DOHH2 (cell line): ENCODE results near the gene SBK2.

Experiments used
- H3F3A ChIP-seq: fragments of 200-600 bp; sonication (generic), shearing (Covaris generic); 2 replicates; pipeline ENCODE4 v1.6.0; 2016; ENCODE audit warnings: antibody characterized with exemption, mild to moderate bottlenecking; ENCODE audit not compliant: control insufficient read depth, insufficient read depth
- H3K27ac ChIP-seq: fragments of 200-600 bp; sonication (generic); 2 replicates; pipeline ENCODE4 v1.5.1; 2014; ENCODE audit warnings: low read depth, mild to moderate bottlenecking, low read length, moderate library complexity
- H3K27me3 ChIP-seq: fragments of 200-600 bp; sonication (generic); 2 replicates; pipeline ENCODE4 v1.6.1; 2014; ENCODE audit warnings: mild to moderate bottlenecking, low read length, mixed read lengths; ENCODE audit not compliant: control insufficient read depth
- H3K36me3 ChIP-seq: fragments of 200-600 bp; sonication (generic); 2 replicates; pipeline ENCODE4 v1.6.1; 2014; ENCODE audit warnings: mild to moderate bottlenecking, low read length, moderate library complexity, mixed read lengths; ENCODE audit not compliant: control insufficient read depth
- H3K4me1 ChIP-seq: fragments of 200-600 bp; sonication (generic); 2 replicates; pipeline ENCODE4 v1.6.1; 2014; ENCODE audit warnings: mild to moderate bottlenecking, low read length, mixed read lengths; ENCODE audit not compliant: control insufficient read depth
- H3K4me2 ChIP-seq: fragments of 200-600 bp; sonication (generic); 2 replicates; pipeline ENCODE4 v1.6.0; 2014; ENCODE audit warnings: mild to moderate bottlenecking, low read length, moderate library complexity
- H3K4me3 ChIP-seq: fragments of 200-600 bp; sonication (generic); 2 replicates; pipeline ENCODE4 v1.5.1; 2014; ENCODE audit warnings: mild to moderate bottlenecking, low read length, mixed read lengths
- H3K79me2 ChIP-seq: fragments of 200-600 bp; sonication (generic); 2 replicates; pipeline ENCODE4 v1.6.1; 2014; ENCODE audit warnings: mild to moderate bottlenecking, low read length, mixed read lengths; ENCODE audit not compliant: control insufficient read depth
- H3K9me2 ChIP-seq: fragments of 200-600 bp; sonication (generic); replicated peaks from 2 replicates; pipeline ENCODE4 v1.6.1; 2014; ENCODE audit warnings: mild to moderate bottlenecking, low read length, mixed read lengths; ENCODE audit not compliant: control insufficient read depth
- H3K9me3 ChIP-seq: fragments of 200-600 bp; sonication (generic); 2 replicates; pipeline ENCODE4 v1.6.1; 2014; ENCODE audit warnings: antibody characterized with exemption, low read length, mixed read lengths; ENCODE audit not compliant: control insufficient read depth, insufficient read depth
- H4K20me1 ChIP-seq: fragments of 200-600 bp; sonication (generic); 2 replicates; pipeline ENCODE4 v1.6.0; 2014; ENCODE audit warnings: low read depth, mild to moderate bottlenecking, antibody characterized with exemption, low read length, moderate library complexity; ENCODE audit not compliant: control insufficient read depth, insufficient read depth
- EZH2phosphoT487 ChIP-seq: fragments of 200-600 bp; sonication (generic); IDR thresholded peaks from 2 replicates; pipeline ENCODE4 v1.6.1; 2017; ENCODE audit warnings: borderline replicate concordance, mild to moderate bottlenecking, antibody characterized with exemption, low read length, moderate library complexity, mixed read lengths
- TF ChIP-seq, protein P1 (sequence below): fragments of 200-600 bp; sonication (generic); IDR thresholded peaks from one replicate; pipeline ENCODE4 v1.5.1; 2014; ENCODE audit warnings: antibody characterized with exemption, mild to moderate bottlenecking, low read depth, low read length; ENCODE audit not compliant: poor library complexity, severe bottlenecking

SBK2 gene

DNA sequence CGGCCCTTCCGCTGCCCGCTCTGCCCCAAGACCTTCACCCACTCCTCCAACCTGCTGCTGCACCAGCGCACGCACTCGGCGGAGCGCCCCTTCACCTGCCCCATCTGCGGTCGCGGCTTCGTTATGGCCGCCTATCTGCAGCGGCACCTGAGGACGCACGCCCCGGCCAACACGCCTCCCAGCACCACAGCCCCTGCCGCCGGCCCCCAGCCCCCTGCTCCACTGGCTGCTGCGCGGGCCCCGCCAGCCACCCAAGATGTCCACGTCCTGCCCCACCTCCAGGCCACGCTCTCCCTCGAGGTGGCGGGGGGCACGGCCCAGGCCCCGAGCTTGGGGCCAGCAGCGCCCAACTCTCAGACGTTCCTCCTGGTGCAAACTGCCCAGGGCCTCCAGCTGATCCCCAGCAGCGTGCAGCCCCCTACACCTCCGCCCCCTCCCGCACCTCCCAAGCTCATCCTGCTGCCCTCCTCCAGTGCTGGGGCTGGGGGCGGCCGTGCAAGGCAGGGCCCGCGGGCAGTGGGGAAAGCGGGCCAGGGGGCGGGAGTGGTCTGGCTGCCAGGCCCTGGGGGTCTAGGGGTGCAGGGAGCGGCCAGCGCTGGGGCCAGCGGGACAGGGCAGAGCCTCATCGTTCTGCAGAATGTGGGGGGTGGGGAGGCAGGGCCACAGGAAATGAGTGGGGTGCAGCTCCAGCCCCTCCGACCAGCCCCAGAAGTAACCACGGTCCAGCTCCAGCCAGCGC, 53.8 kb downstream of the SBK2 start:
- Histone ChIP-seq H3K27me3 (no peaks in the 10 kb centered on the region), H4K20me1 (no peaks in the 10 kb centered on the region), H3K9me3 (no peaks in the 10 kb centered on the region), H3K36me3 (peaks cover 5% of the 10 kb centered on the region), H3K27ac (no peak overlapping the region), H3K4me3 (no peak overlapping the region), H3K4me2 (no peak overlapping the region), H3K4me1 (peaks cover 20% of the 10 kb centered on the region), H3K79me2 (peaks cover 21% of the 10 kb centered on the region), H3F3A (no peaks in the 10 kb centered on the region; the same call in 1 of the 2 replicates), H3K9me2 (no peaks in the 10 kb centered on the region)
- no peak for TF ChIP-seq EZH2phosphoT487
- TF ChIP-seq, protein P1, sequence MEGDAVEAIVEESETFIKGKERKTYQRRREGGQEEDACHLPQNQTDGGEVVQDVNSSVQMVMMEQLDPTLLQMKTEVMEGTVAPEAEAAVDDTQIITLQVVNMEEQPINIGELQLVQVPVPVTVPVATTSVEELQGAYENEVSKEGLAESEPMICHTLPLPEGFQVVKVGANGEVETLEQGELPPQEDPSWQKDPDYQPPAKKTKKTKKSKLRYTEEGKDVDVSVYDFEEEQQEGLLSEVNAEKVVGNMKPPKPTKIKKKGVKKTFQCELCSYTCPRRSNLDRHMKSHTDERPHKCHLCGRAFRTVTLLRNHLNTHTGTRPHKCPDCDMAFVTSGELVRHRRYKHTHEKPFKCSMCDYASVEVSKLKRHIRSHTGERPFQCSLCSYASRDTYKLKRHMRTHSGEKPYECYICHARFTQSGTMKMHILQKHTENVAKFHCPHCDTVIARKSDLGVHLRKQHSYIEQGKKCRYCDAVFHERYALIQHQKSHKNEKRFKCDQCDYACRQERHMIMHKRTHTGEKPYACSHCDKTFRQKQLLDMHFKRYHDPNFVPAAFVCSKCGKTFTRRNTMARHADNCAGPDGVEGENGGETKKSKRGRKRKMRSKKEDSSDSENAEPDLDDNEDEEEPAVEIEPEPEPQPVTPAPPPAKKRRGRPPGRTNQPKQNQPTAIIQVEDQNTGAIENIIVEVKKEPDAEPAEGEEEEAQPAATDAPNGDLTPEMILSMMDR = no peak

DNA sequence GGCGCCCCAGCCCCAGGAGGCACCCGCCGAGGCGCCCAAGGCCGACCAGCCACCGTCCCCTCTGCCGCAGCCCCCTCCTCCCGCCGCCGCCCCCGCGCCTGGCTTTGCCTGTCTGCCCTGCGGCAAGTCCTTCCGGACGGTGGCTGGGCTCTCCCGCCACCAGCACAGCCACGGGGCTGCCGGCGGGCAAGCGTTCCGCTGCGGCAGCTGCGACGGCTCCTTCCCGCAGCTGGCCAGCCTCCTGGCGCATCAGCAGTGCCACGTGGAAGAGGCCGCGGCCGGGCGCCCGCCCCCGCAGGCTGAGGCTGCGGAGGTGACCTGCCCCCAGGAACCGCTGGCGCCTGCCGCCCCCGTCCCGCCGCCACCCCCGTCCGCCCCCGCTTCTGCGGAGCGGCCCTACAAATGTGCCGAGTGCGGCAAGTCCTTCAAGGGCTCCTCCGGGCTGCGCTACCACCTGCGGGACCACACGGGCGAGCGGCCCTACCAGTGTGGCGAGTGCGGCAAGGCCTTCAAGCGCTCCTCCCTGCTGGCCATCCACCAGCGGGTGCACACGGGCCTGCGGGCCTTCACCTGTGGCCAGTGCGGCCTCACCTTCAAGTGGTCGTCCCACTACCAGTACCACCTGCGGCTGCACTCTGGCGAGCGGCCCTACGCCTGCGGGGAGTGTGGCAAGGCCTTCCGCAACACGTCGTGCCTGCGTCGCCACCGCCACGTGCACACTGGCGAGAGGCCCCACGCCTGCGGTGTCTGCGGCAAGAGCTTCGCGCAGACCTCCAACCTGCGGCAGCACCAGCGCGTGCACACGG, 54.6 kb downstream of the SBK2 start:
- no peak overlapping the region for H3K4me3 ChIP-seq
- H3K9me2 ChIP-seq = no peaks in the 10 kb centered on the region
- H3F3A ChIP-seq = no peaks in the 10 kb centered on the region; the same call in 1 of the 2 replicates
- no peaks in the 10 kb centered on the region for H4K20me1 ChIP-seq
- TF ChIP-seq EZH2phosphoT487 = no peak
- TF ChIP-seq, protein P1 = no peak
- H3K9me3 ChIP-seq = no peaks in the 10 kb centered on the region
- H3K79me2 ChIP-seq = peaks cover 28% of the 10 kb centered on the region
- peaks cover 5% of the 10 kb centered on the region for H3K36me3 ChIP-seq
- H3K27me3 ChIP-seq = no peaks in the 10 kb centered on the region
- H3K27ac ChIP-seq = no peak overlapping the region
- H3K4me1 ChIP-seq = peaks cover 28% of the 10 kb centered on the region
- H3K4me2 ChIP-seq = no peak overlapping the region

DNA sequence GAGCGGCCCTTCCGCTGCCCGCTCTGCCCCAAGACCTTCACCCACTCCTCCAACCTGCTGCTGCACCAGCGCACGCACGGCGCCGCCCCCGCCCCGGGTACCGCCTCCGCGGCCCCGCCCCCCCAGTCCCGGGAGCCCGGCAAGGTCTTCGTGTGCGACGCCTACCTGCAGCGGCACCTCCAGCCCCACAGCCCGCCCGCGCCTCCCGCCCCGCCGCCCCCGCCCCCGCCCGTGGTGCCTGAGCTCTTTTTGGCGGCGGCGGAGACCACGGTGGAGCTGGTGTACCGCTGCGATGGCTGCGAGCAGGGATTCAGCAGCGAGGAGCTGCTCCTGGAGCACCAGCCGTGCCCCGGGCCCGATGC, 55.2 kb downstream of the SBK2 start:
- H3K27ac ChIP-seq = no peak overlapping the region
- no peaks in the 10 kb centered on the region for H3K27me3 ChIP-seq
- no peak for TF ChIP-seq EZH2phosphoT487
- TF ChIP-seq, protein P1 = no peak
- no peak overlapping the region for H3K4me3 ChIP-seq
- no peaks in the 10 kb centered on the region for H3F3A ChIP-seq
- no peaks in the 10 kb centered on the region for H3K9me3 ChIP-seq
- H3K36me3 ChIP-seq = peaks cover 5% of the 10 kb centered on the region
- peaks cover 28% of the 10 kb centered on the region for H3K4me1 ChIP-seq
- no peaks in the 10 kb centered on the region for H4K20me1 ChIP-seq
- H3K9me2 ChIP-seq = no peaks in the 10 kb centered on the region
- peaks cover 28% of the 10 kb centered on the region for H3K79me2 ChIP-seq
- H3K4me2 ChIP-seq = no peak overlapping the region
